ENCODE measurements around the gene B3GNT5.
"Not testable (repeated sequence)": the region's sequence is repeated elsewhere in the genome, so short reads cannot be mapped to it uniquely, and the experiment has no call there.

Gene B3GNT5

DNA sequence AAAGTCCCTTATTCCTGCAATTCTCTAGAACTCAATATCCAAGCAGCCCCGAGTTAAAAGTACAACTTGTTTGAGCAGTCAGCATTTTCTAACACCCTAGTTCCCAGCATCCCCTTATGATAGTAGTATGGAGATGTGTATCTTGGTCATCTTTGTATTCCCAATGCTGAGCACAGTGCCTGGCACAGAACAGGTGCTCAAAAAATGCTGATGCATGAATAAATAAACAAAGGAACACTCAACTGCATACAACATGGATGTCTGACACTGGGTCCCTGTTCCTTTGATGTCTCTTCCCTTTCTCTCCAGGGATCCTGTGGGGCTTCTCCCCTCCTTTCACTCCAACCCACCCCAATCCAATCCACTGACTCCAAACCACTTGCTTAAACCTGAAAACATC is 23.9 kb upstream of the B3GNT5 start:
- DNase-seq (ENCODE audit: extremely low read depth in 1 of 2, low read depth in 1 of 2) = no peak

DNA sequence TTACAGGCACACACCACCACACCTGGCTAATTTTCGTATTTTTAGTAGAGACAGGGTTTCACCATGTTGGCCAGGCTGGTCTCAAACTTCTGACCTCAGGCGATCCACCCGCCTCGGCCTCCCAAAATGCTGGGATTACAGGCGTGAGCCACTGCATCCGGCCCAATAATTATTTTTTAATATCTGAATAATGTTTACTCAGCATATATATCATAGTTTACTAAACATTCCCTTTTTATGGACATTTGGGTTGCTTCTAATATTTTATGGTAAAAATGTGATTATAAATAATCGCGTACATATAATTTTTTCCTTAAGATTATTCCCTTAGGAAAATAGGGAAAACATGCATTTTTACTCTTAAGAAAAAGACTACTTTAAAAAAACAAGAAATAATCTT is 22.8 kb upstream of the B3GNT5 start:
- DNase-seq (ENCODE audit: extremely low read depth in 1 of 2, low read depth in 1 of 2) = not testable (repeated sequence)

DNA sequence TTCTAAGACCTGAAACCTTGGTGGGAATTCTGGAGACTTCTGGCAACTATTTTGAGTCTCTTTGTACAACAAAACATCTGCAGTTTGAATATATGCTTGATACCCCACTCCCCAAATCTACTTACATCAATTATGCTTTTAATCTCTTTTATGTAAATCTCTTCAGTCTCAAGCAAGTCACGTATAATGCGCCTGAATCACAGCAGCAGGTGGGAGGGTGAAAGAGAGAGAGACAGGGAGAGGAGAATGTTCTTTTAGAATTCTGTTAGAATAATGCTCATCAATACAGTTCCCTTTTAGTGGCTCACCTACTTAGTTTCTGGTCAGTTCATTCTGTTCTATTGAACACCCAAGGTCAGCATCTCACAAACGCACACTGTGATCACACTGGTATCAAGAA is 22.2 kb upstream of the B3GNT5 start:
- DNase-seq (ENCODE audit: extremely low read depth in 1 of 2, low read depth in 1 of 2) = no peak

DNA sequence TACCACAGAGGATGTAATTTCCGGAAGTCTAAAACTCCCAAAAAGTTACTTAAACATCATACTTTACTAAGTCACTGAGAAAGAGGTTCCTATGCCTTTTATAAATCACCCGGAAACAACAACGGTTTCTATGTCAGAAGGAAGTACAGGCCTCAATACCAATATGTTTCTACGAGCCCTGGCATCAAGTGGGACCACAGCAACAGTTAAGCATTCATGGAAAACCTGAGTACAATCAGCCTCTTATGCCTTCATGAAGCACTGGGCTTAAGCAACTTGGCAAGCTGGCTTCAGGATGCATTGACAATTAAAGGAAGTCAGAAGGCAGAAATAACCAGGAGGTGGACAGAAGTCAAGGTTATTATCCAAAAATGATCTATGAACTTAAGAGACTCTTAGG is 19.1 kb upstream of the B3GNT5 start:
- DNase-seq (ENCODE audit: extremely low read depth in 1 of 2, low read depth in 1 of 2) = no peak

DNA sequence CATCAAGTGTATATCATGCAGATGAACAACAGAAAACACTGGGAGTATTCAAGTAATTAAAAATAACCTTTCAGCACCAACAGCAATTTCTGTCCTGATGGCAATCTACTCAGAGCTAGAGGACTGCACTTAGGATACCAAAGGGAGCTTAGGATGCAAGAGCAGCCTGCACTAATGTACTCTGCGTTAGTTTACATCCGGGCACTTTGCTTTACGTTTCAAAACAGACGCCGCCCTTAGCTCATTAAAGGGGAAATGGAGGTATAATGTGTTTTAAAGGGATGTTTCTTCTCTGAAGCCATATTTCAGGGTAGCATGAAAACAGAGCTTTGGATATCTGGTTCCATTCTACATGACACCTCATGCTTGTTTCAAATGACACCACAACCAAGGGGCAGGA is 14.0 kb upstream of the B3GNT5 start:
- DNase-seq (ENCODE audit: extremely low read depth in 1 of 2, low read depth in 1 of 2) = no peak

DNA sequence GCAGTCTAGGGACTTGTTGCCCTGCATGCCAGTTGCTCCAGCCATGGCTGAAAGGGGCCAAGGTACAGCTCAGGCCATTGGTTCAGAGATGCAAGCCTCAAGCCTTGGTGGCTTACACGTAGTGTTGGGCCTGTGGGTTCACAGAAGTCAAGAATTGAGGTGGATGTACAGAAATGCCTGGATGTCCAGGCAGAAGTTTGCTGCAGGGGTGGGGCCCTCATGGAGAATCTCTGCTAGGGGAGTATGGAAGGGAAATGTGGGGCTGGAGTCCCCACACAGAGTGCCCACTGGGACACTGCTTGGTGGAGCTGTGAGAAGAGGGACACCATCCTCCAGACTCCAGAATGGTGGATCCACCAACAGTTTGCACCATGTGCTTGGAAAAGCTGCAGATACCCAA is 10.6 kb upstream of the B3GNT5 start:
- DNase-seq (ENCODE audit: extremely low read depth in 1 of 2, low read depth in 1 of 2) = no peak

DNA sequence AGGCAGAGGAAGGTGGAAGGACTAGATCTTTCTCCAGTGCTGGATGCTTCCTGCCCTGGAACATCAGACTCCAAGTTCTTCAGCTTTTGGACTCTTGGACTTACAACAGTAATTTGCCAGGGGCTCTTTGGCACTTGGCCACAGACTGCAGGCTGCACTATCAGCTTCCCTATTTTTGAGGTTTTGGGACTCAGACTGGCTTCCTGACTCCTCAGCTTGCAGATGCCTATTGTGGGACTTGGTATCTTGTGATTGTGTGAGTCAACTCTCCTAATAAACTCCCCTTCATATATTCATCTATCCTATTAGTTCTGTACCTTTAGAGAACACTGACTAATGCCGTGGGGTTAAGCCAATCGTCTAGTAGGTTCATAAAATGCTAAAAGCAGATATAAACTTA is 8.8 kb upstream of the B3GNT5 start:
- DNase-seq (ENCODE audit: extremely low read depth in 1 of 2, low read depth in 1 of 2) = no peak

DNA sequence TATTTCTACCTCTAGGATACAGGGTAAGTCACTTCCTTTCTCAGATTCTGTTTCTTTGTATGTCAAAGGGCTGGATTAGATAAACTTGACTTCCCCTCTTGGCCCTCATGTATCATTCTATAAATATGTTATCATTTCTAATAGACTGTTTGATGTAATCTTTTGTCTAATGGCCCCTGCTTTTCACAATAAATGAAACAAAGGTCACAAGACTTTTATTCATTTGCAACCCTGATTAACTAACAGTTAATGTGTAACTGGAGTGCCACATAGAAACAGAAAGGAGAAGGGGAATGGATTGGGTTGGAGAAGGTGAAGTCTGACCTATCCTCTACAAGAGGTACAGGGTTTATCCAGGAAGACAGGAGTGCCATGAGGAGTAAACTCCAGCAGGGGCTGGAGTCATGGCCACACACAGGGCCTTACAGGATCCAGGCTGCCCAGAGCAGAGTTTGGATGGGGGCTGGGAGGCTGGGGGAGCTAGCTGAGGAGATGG is 8.0 kb upstream of the B3GNT5 start:
- no peak for DNase-seq (ENCODE audit: extremely low read depth in 1 of 2, low read depth in 1 of 2)

DNA sequence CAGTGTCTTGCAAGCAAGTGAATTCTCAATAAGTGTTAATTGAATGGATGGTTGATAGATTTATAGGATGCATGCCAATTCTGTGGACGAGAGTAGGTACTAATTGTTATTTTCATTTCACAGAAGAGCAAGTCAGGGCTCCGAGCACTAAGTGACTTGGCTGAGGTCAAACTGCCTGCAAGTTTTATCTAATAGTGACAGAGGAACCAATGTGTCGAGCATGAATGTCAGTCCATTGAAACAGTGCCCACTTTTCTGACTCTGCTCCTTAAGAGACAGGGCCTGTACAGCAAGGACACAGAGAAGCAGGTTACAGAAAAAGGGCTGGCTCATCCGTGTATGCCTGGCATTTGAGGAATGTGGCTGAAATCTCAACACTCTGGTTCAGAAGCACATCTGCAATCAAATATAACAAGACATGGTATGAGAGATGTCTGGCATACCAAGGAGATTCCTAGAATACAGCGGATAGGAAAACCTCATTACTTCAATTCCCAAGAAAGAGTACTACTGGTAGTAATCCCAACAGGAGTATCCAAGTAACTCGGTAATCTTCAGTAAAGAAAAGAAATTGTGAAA is 6.0 kb upstream of the B3GNT5 start:
- DNase-seq (ENCODE audit: extremely low read depth in 1 of 2, low read depth in 1 of 2) = no peak

DNA sequence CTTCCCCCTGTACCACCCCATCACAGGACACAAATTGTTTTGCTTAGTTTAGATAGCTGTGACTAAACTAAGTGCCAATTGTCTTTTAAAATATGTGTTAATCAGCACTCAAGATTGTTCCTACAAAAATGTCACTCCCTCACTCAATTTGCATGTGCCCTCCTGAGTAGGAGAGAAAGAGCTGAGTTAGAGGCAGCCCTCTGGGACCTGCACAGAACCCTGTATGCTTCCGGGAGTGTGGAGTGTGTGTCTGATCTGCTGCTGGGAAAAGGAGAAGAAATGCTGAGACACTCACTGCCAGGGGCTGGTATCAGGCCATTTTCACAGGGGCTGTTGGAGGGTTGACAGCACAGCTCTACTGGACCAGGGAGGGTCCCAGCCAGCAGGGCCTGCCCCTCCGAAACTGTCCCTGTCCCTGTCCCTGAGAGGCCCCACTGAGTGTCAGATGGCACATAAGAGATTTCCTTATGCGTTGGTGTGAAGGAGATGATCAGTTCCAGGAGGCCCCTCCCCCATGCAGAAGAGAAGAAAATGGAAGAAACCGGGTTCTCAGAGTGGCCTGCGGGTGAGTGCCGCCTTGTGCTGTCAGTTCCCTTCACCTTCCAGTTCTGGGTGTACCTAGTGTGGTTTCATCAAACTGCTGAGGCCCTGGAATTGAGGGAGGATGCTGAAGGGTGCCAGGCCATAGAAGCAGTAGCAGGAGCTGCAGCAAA is 3.9 kb upstream of the B3GNT5 start:
- DNase-seq (ENCODE audit: extremely low read depth in 1 of 2, low read depth in 1 of 2) = no peak

DNA sequence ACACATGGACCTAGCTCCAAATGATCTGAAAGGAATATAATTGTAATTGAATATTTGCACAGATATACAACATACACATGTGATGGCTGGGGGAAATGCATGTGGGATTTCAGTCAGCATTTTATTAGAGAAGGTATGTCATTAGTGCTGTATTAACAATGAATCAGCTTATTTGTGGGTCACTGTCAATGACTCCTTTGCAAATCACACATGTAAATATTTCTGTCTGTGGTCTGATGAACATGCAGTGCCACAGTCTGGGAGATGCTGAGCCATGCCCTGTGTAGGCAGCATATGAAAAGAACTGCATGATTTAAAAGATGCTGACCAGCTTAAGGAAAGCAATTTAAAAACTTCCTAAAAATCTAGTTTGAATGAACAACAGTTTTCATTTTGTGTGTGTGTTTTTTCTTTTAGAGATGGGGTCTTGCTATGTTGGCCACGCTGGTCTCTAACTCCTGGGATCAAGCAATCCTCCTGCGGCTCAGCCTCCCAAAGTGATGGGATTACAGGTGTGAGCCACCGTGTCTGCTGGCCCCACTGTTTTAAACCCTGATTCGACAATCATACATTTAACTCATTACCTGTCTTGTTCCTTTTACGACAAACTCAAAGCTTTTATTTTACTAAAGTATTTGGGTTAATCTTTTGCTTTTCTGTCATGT is 803 bp upstream of the B3GNT5 start:
- DNase-seq (ENCODE audit: extremely low read depth in 1 of 2, low read depth in 1 of 2) = no peak

DNA sequence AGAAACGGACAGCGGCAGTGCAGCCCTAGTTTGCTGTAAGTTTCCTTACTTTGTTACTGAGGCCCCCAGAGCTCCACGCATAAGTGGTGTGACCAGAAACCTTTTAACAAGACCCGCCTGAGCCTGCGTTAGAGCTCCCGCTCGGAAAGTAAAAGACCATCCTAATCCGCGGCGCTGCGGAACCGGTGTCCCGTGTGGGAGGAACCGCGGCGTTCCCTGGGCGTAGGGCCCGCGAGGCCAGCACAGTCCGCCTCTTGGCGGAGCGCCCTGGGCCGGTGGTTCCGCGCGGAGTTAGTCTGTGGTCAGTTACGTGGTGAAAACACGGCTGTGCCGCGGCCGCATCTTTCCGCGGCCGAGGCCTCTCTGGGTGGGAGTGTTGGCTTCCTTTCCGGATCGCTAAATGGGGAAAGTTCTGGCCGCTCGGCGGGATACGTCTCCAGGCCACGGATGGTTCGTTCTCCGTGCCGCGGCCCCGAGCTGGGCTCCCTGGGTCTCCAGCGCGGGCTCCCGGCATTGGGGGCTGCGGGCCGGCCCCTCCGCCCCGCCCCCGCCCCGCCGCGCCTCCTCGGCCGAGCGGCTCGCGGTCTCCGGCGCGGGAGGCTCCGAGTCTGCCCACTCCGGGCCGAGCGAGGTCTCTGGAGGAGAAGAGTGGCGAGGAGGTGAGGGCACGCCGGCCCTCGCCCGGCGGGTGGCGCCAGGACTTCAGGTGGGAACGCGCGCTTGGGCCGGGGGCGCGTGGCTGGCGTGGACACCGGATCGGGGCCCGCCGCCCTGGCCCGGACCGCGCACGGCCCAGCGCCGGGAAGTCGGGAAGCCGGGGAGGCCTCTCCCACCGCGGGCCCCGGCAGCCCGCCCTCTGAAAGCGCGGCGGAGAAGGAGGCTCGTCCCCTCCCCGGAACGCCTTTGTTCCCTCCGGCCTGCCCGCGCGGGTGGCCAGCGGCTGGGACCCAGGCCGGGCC is 754 bp downstream of the B3GNT5 start:
- DNase-seq (ENCODE audit: extremely low read depth in 1 of 2, low read depth in 1 of 2) = no peak

DNA sequence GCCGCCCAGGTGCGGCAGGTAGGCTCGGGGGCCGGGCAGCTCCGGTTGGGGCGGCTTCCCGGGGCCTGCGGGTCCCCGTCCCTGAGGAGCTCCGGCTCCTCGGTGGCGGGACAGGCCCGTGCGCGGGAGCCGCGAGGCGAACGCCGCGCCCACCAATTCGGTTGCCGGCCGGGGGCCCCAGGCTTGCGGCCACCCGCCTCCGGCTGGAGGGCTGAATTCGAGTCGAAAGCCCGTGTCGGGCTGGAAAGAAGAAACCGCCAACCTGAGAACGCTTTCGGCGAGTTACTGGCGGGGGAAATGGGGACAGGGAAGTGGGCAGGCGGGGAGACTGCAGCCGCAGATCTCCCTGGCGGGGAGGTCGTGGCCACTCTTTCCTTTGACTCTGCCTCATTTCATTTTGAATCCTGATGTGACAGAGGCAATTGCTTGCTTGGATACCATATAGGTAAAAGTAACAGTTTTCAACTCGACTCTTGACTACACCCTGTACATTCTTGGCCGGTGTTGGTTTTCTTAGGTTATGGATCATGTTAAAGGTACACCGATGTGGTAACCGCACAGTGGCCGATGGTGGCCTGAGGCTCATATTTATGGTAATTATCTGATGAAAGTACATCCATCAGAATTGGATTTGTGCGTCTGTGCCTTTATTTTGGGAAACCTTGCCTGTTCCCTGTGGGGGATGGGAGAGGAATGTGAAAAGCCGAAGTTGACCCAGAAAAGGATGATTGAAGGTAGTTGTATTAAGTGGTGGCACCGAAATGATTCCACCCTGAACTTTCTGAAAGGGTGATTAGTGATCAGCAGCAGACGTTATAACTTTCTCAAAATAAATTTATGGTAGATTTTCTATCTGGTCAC is 1.7 kb downstream of the B3GNT5 start:
- DNase-seq (ENCODE audit: extremely low read depth in 1 of 2, low read depth in 1 of 2) = no peak

DNA sequence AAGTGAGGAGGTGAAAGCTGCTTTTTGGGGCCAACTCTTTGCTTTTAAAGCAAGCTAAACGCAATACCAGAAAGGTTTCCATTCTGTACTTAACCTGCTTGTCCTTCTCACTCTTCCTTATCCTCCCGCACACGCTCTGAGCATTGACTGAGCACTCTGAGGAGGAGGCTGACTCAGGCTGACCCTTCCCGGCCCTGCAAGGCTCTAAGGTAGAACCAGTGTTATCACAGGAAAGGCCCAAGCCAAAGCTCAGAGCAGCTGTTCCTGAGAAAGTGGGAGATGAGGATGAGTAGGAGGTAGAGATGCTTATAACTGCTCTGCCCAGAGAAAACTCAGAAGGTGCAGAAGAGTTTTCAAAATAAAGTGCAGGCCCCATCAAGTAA is 2.3 kb downstream of the B3GNT5 start:
- no peak for DNase-seq (ENCODE audit: extremely low read depth in 1 of 2, low read depth in 1 of 2)

DNA sequence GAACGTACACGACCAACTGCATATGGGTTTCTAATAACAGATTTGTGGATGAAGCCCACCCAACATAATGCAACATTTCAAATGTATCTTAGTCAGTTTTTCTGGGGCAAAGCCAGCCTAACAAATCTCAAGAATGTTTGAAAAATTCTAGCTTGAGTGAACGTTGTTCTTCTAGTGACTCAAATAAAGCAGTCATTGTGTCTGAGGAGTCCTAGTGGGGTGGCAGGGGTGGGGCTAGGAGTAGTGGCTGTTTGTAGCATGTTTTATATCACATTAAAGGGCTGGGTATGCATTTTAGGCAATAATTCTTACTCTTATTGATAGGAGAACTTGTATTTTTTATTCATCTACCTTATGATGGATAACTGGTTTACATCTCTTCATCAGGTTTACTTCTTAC is 6.0 kb downstream of the B3GNT5 start:
- no peak for DNase-seq (ENCODE audit: extremely low read depth in 1 of 2, low read depth in 1 of 2)

DNA sequence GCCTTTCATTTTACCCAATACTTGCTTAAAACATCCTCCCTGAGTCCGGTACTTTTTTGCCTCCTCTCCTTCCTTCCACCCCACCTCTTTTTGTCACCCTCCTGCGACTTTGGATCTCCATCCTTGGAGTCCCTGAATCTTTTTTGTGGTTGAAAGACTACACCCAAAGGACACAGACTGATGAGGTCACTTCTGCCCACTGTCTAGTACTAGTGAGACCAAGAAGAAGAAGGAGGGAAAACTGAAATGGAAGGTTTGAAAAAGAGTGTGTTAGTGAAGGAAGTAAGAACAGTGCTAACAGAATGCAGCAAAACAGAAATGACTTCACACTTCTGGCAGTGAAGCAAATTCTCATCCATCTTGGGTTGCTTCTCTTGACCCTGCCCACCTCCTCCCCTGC is 6.6 kb downstream of the B3GNT5 start:
- DNase-seq (ENCODE audit: extremely low read depth in 1 of 2, low read depth in 1 of 2) = no peak

DNA sequence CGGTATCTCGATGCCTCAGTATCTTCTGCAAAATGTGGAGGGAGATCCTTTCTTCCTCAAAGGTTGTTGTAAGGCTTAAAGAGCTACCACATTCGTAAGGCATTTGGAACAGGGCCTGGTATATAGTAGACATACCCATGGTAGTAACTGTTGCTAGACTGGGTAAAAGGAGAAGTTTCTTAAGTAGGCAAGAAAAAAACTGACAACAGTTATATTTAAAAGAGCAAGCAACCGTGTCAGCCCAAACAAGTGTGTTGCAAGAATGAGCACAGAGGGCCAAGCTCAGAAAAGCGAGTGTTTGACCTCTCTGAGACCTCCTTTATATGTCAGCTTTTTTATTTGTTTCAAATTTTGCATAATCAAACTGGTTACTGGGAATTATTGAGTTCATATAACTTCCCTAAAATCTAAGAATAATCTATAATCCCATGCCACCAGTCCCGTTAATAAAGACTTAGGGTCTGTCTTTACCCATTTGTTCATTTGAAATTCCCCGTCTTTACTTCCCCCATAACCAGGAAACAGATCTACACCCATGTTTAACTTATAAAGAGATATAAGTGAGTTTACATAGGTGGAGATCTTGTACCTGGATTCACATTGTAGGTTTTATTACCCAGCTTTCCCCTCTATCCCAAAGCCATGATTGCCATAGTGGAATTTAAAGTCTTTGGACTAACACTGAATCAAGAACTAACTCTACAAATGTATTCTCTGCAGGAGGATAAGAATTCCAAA is 7.3 kb downstream of the B3GNT5 start:
- DNase-seq (ENCODE audit: extremely low read depth in 1 of 2, low read depth in 1 of 2) = no peak

DNA sequence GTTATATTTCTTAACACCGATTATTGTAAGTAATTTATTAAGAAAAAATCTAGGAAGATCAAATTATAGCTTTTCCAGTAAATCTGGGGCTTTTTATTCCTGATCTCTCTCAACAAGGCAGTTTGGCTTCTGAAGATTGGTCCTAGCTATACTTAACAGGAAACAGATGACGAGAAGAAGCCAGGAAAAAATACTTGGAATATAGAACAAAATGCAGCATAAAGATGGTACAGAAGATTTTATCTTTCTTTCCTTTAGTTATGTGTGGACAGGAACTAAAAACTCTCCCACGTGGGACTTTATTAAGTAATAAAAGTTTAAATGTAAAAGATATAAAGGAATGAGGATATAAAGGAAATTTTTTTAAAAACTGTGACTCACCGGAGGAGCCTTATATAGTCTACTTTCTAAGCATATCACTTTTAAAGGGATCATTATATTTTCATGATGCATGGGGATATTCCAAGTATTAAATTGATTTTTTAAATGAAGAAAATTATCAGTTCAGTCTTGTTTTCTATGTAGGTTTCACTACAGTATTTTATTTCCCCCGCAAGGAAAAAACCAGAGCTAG is 8.2 kb downstream of the B3GNT5 start:
- DNase-seq (ENCODE audit: extremely low read depth in 1 of 2, low read depth in 1 of 2) = no peak

DNA sequence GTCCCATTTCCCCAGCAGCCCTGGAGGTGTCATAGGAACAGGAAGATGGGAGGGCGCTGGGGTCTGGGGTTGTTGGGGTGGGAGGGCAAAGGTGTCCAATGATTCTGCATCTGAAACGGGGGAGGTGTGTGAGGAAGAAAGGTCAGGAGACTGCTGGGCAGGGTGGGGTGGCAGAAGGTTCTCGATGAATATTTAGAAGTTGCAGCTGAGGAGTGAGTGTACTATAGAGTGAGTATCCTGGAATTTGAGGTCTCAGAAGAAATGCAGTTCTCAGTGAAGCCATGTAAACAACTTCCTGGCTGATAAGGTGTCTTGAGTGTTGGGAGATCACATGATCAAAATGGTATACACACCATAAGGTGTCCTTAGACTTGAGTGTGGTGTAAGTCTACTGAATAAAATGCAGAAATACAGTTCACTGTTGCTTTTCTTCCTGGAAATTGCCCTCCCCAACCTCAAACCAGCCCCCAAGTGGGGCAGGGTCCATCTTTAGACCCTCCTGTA is 9.9 kb downstream of the B3GNT5 start:
- DNase-seq (ENCODE audit: extremely low read depth in 1 of 2, low read depth in 1 of 2) = no peak

Data from activated CD8-positive, alpha-beta memory T cell treated with anti-CD3 and anti-CD28 coated beads for 1 hour (primary cell).